IMR-90 (cell line): Measurements from ENCODE around the gene PTPRN2.

ENCODE experiments used
- MAZ ChIP-seq: IDR thresholded peaks from 2 replicates; pipeline ENCODE4 v1.6.1; 2012; ENCODE audit warnings: low read depth, mild to moderate bottlenecking, low read length, improper control_type of control experiment, moderate library complexity, borderline replicate concordance
- MXI1 ChIP-seq: IDR thresholded peaks from 2 replicates; pipeline ENCODE4 v1.6.1; 2012; ENCODE audit warnings: low read depth, mild to moderate bottlenecking, low read length, moderate library complexity, borderline replicate concordance
- POLR2A ChIP-seq: IDR thresholded peaks from 2 replicates; pipeline ENCODE4 v1.6.1; 2012; ENCODE audit warnings: mild to moderate bottlenecking, low read depth, low read length
- RFX5 ChIP-seq: IDR thresholded peaks from 2 replicates; pipeline ENCODE4 v1.8.0; 2012; ENCODE audit warnings: low read depth, mild to moderate bottlenecking, low read length, moderate library complexity
- TF ChIP-seq, protein P1 (sequence below): conservative IDR thresholded peaks from 2 replicates; pipeline ENCODE4 v1.5.1; 2012; ENCODE audit warnings: mild to moderate bottlenecking, low read depth, low read length, improper control_type of control experiment

DNA sequence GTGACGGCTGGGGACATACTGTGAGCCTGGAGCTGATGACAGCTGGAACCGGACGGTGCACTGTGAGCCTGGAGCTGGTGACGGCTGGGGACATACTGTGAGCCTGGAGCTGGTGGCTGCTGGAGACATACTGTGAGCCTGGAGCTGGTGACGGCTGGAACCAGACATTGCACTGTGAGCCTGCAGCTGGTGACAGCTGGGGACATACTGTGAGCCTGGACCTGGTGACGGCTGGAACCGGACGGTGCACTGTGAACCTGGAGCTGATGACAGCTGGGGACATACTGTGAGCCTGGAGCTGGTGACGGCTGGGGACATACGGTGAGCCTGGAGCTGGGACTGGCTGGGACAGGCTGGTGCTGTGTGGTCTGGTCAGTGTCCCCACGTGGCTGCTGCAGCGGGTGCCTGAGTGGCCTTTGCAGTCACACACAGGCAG lies 47.9 kb downstream of the PTPRN2 start:
- TF ChIP-seq, protein P1, sequence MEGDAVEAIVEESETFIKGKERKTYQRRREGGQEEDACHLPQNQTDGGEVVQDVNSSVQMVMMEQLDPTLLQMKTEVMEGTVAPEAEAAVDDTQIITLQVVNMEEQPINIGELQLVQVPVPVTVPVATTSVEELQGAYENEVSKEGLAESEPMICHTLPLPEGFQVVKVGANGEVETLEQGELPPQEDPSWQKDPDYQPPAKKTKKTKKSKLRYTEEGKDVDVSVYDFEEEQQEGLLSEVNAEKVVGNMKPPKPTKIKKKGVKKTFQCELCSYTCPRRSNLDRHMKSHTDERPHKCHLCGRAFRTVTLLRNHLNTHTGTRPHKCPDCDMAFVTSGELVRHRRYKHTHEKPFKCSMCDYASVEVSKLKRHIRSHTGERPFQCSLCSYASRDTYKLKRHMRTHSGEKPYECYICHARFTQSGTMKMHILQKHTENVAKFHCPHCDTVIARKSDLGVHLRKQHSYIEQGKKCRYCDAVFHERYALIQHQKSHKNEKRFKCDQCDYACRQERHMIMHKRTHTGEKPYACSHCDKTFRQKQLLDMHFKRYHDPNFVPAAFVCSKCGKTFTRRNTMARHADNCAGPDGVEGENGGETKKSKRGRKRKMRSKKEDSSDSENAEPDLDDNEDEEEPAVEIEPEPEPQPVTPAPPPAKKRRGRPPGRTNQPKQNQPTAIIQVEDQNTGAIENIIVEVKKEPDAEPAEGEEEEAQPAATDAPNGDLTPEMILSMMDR = no peak
- TF ChIP-seq MXI1 (no peak), MAZ (no peak), RFX5 (no peak), POLR2A (no peak)
